Amygdala (tissue), 56 donors: ENCODE data around the gene ANKS3.
A peak's percentile ranks its signal among the peaks of the same experiment; 100 is the strongest.

Experiments
- DNase-seq, 56 donors: peaks; one replicate each; lab custom pipeline; 2025; lab: John Stamatoyannopoulos, UW

The ANKS3 gene

GRCh38 chr16:4698321-4699045, 35.6 kb downstream of the ANKS3 start:
- no peak for DNase-seq

- no peak for DNase-seq
Measured at GRCh38 chr16:4697848-4698291, 36.2 kb downstream of the ANKS3 start.

GRCh38 chr16:4696905-4697847, 36.9 kb downstream of the ANKS3 start:
- no peak for DNase-seq

GRCh38 chr16:4696172-4696904, 37.7 kb downstream of the ANKS3 start:
- DNase-seq = no peak

GRCh38 chr16:4695473-4696171, 38.4 kb downstream of the ANKS3 start:
- no peak for DNase-seq

- peak in 28 of 56 donors; percentile 12 to 67 (median 38) for DNase-seq
Measured at GRCh38 chr16:4694642-4695451, 39.2 kb downstream of the ANKS3 start.

GRCh38 chr16:4693956-4694641, 40.0 kb downstream of the ANKS3 start:
- peak in 5 of 56 donors; percentile 39 to 60 (median 45) for DNase-seq

GRCh38 chr16:4693296-4693955, 40.6 kb downstream of the ANKS3 start, which contains the start of gene NUDT16L1:
Gene NUDT16L1, plus strand, starts transcription at chr16:4693562. Its CDS starts 165 bp downstream, at chr16:4693727.
- DNase-seq = peak; percentile 74 to 98 (median 93)

- no peak for DNase-seq
Measured at GRCh38 chr16:4692460-4693295, 41.4 kb downstream of the ANKS3 start.

- no peak for DNase-seq
Measured at GRCh38 chr16:4691666-4692412, 42.2 kb downstream of the ANKS3 start.

- no peak for DNase-seq
Measured at GRCh38 chr16:4690946-4691665, 43.0 kb downstream of the ANKS3 start.

GRCh38 chr16:4689864-4690704, 44.0 kb downstream of the ANKS3 start:
- DNase-seq = no peak

GRCh38 chr16:4689091-4689671, 44.9 kb downstream of the ANKS3 start:
- no peak for DNase-seq

GRCh38 chr16:4688674-4689045, 45.4 kb downstream of the ANKS3 start:
- DNase-seq = no peak
